IPS-NIHi11 (cell line): ENCODE data around the gene PPP1R13B.

Source experiments
- DNase-seq: peaks from one replicate; pipeline ENCODE4 v3.0.0; 2012; ENCODE audit warnings: mixed read lengths, low spot score

PPP1R13B gene

DNA sequence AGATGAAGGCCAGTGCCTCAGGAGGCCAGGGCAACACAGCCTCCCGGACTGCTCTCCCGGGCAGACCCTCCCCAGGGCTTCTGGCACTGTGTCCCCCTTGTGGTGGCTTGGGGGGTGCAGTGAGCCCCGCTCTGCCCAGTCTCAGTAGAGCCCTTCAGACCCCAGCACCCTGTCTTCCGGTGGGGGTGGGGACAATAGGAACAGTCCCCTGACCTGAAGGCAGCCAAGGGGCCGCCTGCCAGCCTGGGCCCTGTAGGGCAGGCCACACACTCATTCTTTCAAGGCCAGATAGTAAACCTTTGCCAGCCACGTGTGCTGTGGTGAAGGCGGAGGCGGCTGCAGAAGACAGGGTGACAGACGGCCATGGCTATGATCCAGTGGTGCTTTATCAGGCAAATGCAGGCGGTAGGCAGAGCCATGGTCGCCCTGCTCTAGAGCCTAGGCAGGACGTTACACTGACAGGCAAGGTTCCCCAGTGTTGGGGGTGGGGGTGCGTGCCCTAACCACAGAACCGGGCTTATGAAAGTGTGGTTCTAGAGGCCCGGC is 116.8 kb downstream of the PPP1R13B start:
- DNase-seq = no peak

DNA sequence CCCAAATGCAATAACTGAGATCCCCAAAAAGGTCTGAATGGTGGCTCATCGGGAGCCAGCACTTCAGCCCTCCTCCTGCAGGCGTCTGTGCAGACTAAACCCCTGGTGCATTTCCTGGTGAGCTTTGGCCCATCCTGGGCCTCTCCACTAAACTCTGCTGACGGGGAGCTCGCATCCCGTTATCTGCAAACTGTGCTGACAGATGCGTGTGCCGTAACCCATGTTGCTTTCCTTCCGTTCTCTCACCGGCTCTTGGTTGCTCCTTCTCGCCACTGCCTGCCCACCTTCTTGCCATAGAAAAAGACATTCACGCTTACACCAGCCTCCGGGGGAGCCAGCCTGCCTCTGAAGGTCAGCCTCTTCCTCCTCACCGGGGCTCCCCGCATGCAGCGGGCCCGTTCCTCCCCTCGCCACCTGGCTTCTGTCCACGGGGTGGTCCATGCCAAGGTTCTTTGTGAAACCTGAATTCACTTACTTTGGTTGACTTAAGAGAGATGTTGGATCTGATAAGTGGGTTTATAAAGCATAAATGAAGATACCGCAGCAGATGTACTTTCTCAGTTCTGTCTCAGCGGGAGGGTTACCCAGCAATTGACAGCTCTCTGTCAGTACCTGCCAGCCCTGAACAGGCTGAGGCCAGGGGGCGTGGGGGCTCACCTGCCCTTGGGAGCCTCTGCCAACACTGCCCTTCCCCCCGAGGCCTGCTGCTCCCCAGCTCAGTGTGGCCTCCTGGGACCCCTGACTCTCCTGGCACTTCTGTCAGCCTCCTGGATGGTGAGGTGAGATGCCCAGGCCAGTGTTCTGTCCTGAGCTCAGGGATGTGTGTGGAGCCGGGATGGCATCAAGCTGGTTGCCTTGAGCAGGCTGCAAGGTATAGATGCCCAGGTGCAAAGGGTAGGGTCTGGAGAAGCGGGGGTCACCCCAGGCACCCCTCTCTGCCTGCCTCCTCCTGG is 117.6 kb downstream of the PPP1R13B start:
- no peak for DNase-seq

DNA sequence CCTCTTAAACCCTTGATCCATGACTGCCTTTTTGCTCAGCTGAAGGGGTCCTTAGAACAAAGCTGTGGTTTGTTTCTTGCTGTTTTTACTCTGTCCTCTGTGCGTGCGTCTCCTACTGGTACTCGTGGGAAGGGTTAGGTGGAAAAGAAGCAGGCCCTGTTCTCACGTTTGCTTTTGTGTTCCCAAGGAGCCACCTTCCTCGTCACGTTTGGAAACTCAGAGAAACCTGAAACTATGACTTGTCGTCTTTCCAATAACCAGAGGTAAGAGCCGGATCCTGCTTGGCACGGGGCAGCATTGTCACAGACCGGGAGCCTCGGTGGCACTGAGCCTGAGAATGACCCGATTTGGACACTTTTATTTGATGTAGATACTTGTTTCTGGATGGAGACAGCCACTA is 118.7 kb downstream of the PPP1R13B start:
- no peak for DNase-seq

DNA sequence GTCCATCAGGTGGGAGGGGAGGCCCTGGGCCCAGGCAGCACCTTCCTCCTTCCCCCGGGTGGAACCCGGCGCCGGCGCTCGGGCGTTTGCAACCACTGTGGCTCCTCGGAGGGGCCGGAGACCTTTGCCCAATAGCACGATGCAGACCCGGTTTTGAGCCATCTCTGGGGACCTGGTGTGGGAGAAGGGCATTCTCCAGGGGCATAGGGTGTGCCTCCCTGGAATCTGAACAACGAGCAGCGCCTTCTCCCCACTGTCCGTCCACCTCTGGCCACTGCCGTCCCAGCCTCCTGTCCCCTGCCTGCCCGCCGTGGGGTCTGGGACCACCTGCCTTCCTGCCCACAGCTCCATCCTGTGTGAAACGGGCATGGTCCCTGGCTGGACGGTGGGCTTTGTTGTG is 119.2 kb downstream of the PPP1R13B start:
- DNase-seq = no peak

DNA sequence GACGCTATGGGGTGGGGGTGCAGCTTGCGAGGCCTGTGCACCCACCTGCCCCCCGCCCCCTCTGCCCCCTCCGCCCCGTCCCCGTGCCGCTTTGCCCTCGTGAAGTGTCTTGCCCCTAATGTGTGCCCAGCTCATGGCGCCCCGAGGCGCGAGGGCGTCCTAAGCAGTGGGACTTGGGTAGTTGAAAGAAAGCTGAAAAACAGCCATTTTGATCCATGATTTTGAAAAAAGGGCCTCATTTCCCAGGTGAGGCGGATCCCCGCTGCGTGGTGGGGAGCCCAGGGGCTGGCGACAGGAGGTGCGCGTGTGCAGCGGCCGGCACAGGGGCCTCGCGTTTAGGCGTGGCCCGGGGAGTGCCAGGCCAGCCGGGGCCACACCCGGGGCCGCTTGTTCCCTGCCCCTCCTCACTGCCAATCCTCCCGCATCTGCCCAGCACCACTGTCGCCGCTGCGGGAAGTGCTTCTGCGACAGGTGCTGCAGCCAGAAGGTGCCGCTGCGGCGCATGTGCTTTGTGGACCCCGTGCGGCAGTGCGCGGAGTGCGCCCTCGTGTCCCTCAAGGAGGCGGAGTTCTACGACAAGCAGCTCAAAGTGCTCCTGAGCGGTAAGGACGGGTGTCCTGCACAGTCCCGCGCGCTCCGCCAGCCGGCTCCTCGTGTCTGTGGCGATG is 119.9 kb downstream of the PPP1R13B start:
- no peak for DNase-seq

- no peak for DNase-seq
These were observed 120.9 kb downstream of the PPP1R13B start for GRCh38 chr14:103726474-103726873.

GRCh38 chr14:103725739-103726395 is 121.5 kb downstream of the PPP1R13B start:
- no peak for DNase-seq

DNA sequence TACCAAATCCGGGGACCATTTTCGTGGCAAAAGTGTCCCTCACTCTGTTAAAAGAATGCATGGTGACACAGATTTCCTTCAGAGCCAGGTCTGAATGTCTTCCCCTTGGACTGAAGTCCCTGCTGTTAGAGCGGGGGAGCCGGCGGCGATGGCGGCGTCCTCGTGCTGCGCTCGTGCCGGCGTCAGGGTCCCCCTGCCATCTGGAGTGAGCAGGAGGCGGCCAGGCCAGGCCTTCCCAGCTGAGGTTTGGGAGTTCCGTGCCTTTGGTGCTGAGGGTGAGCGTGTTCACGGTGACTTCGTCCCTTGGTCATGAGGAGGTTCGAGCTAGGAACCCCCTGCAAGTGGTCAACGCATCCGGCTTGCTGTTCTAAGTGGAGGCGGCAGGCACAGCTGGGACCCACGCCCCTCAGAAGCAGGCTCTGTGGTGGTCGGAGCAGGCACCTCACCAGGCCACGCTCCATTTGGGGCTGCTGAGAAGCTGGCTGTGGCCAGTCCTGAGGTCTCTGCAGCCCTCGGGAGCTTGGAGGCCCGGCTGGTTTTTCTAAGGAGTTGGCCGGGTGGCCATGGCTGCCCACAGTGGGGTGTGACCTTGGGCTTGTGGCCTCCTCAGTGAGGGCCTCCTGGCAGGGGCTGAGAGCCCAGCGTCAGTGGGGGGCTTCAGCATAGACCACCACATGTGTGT is 122.2 kb downstream of the PPP1R13B start:
- DNase-seq = no peak

DNA sequence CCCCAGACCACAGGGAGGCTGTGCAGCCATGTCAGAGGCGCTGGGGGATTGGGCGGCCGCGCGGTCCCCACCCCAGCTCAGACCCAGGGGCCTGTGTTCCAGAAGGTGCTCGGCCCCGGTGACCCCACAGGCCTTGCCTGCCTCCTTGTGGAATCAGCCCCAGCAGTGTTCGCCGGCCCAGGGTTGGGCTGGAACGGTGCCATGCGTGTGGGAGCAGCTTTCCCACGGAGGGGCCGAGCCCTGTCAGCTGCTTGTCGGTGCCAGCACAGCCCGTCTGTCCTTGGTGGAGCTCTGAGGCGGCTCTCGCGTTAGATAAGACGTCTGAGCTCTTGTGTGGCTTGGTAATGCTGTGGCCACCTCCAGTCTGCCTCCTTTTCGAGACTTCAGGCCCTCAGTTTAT is 123.3 kb downstream of the PPP1R13B start:
- no peak for DNase-seq

- no peak for DNase-seq
These were observed 123.7 kb downstream of the PPP1R13B start for GRCh38 chr14:103723748-103724081.

GRCh38 chr14:103721334-103722120 is 125.8 kb downstream of the PPP1R13B start:
- DNase-seq = no peak

- no peak for DNase-seq
These were observed 127.6 kb downstream of the PPP1R13B start for GRCh38 chr14:103719751-103720150.

DNA sequence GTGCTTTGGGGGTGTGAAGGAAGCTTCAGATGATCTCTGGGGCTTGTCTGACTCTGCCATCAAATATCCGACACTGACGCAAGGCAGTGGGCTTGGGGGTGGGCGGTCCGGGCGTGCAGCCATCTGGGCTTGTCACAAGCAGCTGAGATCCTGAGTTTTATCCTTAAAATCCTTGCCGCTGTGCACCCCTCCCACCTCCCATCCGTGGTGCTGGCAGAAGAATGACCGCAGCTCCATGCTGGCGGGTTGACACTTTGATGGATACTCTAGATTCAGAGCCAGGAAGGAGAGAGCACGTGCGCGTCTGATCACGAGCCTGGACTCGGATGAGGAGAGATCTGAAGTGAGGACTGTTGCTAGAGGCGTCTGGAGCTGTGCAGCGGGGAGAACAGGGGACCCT is 128.8 kb downstream of the PPP1R13B start:
- no peak for DNase-seq

DNA sequence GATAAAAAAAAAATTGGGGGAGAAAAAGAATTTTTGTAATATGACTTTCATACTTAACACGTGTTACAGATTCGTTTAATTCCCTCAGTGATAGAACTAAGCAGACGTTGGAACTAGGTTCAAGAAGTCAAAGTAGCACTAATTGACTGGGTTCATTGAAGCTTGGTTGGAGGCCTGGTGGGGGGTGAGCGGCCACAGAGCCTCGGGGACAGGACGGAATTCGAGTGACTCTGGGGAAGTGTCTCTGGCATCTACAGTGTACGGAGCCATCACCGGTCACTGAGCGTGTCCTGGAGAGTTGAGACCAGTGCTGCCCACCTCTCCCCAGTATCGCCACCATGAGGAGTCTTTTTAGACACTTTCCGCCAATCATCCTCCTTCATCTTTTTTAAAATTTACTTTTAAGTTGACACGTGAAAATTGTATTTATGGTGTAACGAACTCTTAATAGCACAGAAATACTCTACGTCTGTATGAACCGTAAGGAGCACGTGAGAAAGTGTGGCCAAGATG is 130.4 kb downstream of the PPP1R13B start:
- no peak for DNase-seq

GRCh38 chr14:103716091-103716801 is 131.1 kb downstream of the PPP1R13B start:
- peak; percentile 71 for DNase-seq

DNA sequence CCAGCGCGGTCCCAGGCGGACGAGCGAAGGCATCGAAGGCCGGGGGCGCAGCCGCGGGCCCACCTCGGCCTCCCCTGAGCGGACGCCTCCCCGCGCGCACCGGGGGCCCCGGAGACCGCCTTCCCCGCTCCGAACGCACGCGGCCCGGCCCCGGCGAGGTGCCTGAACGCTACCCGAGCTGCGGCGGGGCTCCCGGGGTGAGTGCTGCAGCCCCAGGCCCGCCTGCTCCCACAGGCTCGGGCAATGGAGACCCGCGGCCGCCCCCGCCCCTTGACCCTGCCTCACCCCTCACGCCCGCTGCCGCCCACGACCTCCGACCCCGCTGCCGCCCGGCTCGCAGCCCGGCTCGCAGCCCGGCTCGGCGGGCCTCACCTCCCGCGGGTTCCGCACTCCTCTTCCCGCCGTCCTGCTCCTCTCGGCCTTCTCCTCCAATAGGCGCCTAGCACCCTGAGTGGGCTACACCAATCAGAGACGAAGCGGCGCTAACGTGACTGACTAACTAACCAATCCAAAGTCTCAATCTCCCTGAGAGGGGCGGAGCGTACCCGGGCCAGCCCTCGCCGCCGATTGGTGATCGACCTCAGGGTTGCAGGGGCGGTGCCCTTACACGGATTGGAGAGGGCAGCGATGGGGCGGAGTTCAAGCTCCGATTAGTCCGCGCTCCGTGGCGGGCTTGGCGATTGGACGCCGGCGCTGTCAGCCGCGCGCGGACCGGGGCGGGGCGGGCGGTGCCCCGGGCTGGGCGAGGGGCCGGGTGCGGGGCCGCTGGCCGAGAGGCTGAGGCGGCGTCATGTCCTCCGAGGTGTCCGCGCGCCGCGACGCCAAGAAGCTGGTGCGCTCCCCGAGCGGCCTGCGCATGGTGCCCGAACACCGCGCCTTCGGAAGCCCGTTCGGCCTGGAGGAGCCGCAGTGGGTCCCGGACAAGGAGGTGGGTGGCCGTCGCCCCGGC is 132.0 kb downstream of the PPP1R13B start, which contains the start of the genes XRCC3 and ZFYVE21:
Gene XRCC3, minus strand, starts transcription at position 400 of the 949 bp plus-strand sequence. CDS start 4,364 bp downstream, outside the sequence.
Gene ZFYVE21, plus strand, starts transcription at position 759 of the 949 bp plus-strand sequence. Its CDS starts 32 bp downstream, at position 791.
- peak; percentile 100 for DNase-seq

DNA sequence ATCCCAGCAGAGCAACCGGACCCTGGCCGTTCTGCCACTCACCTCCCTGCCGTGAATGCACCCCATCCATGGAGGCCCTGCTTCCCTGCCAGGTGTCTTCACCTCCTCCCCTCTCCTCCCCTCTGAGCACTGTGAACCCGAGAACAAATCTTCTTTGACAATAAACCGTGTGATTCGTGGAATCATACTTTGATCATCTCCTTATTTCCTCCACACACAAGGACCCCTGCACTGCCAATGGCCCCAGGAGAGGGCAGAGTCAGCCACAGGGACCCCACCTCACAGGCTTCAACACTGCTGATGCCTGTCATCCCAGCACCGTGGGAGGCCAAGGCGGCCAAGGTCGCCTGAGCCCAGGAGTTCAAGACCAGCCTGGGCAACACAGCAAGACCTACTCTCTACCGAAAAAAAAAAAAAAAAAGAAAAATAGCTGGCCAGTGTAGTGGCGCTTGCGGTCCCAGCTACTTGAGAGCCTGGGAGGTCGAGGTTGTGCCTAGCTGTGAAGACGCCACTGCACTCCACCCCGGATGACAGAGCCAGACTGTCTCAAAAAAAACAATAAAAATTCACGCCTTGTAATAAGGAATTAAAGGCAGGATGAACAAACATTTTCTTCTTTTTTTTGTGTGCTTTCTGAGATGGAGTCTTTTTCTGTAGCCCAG is 133.2 kb downstream of the PPP1R13B start:
- DNase-seq = no peak
